HG03571 (cell line): Measurements from ENCODE around the gene TP73.

Experiments
- ATAC-seq: cut with Tn5 transposase; IDR thresholded peaks from one replicate; pipeline ENCODE4 v1.9.1; 2021; ENCODE audit not compliant: unreplicated experiment

Gene TP73

GRCh38 chr1:3703786-3704371 is 51.6 kb downstream of the TP73 start:
- ATAC-seq: no peak

DNA sequence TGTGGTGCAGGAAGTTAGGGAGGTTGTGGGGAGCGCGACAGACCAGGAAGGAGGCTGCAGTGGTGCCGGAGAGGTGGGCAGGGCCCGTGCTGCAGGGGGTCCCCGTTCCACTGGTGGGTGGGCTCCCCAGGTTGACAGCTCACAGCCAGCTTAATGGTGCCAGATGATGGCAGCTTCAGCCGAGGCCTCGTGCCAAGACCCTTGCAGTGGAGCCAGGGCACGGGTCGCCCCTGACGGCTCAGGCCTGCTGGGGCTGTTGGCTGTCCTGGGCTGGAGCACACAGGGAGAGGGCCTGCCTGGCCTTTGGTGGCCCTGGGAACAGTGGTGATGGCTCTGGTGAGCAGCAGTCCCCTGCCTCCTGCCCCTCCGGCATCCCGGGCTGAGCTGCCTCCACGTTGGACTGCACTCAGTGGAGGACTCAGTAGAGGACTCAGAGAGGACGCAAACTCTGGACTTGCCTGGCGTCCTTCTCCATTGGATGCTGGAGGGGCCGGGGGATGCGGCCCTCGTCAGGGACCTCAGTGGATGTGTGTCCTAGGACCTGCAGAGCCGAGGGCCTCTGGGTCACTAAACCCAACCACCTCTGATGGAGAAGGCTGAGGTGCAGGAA is 53.1 kb downstream of the TP73 start:
- no peak for ATAC-seq

- no peak for ATAC-seq
Observed at GRCh38 chr1:3706651-3707297, 54.5 kb downstream of the TP73 start.

DNA sequence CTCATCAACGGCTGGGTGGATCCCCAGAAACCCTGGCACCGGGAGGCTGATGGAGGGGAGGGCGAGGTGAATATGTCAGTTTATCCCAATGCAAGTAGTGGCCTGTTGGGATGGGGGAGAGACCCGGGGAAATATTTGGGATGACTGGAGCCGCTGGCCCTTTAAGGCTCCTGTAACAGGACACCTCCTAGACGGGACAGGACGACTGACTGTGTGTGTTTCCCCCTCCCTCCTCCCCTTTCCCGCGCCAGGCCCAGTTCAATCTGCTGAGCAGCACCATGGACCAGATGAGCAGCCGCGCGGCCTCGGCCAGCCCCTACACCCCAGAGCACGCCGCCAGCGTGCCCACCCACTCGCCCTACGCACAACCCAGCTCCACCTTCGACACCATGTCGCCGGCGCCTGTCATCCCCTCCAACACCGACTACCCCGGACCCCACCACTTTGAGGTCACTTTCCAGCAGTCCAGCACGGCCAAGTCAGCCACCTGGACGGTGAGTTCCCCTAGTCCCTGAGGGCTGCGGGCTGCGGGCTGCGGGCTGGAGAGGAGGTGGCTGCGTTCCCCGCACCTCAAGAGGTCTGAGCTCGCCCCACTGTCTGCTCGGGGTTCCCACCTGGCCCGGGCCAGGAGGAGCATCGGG is 55.1 kb downstream of the TP73 start:
- ATAC-seq: no peak

- ATAC-seq: no peak
Observed at GRCh38 chr1:3707939-3708328, 55.6 kb downstream of the TP73 start.

DNA sequence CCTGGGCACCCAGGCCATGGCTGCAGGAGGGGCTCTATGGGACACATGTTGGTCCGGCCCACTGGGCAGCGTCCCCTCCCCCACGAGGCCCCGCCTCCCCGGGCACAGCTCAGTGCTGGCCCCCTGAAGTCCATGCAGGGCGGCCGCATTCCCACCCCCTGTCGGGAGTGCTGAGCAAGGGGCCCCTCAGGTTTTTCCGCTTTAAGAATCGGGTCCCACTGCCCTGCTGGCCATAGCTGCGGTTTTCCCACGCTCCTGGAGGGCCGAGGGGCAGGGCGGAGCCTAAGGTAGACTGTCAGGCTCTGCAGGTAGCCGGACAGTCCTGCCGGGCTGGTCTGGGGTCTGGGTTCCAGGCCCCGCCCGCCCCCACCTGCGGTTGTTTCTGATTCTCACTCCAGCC is 56.5 kb downstream of the TP73 start:
- no peak for ATAC-seq

DNA sequence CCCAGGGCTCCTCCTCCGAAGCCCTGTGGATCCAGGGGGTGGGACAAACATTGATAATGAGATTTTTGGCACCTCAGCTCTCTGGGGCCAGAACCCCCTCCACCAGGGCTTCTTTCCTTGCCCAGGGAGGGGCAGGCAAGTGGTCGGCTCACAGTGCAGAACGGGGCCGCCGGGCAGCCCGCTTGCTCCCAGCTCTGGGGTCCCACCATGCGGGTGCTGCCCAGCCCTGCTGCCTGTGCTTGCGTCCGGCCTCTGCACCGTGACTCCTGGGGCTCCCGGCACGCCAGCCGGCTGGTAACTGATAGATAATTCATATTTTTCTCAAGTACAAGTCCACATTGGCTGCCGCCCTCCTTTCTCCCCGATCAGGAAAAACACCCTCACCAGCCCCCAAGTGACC is 57.9 kb downstream of the TP73 start:
- ATAC-seq: no peak

DNA sequence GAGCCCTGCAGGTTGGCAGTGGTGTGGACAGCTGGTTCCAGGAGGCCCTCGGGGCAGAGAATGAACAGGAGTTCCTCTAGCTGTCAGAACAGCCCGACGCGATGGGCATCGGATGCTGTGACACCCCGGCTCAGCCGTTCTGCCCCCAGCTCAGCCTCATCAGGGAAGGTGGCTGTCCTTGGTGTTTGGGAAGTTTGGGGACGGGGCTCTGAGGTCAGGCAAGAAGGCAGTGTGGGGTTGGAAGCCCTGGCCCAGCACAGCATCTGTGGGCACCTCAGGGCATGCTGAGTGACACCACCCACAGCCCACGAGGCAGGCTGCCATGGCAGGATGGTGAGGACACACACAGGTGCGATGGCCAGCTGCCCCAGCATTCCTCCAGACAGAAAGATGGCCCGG is 59.1 kb downstream of the TP73 start:
- ATAC-seq: no peak

DNA sequence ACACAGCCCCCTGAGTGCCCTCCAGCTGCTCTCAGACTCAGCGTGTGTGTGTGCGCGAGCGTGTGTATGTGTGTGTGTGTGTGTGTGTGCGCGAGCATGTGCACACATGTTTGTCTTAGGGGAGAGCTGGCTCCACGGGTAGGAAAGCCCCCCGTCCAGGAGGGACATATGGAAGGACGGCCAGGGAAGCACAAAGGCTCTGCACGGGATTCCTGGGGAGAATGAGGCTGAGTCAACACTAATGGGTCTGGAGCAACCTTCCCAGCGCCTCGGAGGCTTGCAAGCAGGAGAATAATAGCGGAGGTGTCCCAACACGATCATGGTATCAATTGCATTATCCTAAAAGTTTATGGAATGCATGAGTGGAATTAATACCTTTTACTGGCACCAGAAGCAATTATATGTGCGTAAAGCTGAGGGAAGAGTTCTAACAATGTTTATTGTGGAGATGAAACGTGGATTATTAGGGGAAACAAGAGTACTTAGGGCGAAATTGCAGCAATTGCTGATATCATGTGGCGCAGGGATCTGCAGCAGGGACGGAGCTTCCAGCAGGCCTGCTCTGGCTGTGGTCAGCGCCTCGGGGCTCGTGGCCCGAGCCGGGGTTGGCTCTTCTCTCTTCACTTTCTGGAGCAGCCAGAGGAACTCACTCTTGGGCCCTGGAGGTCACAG is 59.6 kb downstream of the TP73 start:
- ATAC-seq: no peak

DNA sequence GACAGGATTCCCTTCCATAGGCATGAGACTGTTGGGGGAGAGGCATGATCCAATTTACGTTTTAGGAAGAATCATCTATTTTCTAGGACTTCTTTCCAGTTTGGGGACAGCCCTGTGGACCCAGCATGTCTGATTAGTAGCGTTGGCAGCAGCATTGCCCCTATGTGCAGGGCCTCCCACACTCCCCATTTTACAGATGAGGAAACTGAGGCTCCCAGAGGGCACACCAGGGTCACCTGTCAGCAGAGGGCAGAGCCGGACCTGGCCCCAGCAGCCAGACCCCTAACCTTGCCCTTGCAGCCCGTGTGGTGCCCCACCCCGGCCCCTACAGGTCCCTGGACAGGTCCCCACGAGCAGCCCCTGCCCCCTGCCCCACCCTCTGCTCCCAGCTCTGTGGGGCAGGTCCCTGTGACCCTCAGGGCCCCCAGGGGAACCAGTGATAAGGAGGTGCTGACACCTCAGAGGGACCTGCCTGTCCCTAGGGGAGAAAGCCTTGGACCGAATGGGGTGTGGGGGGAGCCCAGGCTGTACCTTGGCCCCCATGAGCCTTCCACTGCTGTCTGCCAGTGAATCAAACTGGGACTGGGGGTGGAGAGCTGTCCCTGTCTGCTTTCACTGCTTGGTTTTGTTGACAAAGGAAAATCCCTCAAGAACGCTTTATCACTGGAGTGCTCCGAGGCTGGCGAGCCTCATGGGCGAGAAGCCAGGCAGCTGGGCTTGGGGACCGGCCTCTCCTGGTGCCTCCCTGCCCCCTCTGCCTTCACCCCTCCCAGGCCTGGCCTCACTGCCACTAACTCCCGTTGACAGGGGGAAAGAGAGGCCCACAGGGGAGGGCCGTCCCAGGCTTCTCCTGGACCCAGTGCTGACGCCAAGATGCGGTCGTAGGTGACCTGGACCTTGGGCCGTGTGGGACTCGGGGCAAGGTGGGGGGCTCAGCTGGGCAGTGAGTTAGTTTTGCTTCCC is 60.5 kb downstream of the TP73 start:
- no peak for ATAC-seq

DNA sequence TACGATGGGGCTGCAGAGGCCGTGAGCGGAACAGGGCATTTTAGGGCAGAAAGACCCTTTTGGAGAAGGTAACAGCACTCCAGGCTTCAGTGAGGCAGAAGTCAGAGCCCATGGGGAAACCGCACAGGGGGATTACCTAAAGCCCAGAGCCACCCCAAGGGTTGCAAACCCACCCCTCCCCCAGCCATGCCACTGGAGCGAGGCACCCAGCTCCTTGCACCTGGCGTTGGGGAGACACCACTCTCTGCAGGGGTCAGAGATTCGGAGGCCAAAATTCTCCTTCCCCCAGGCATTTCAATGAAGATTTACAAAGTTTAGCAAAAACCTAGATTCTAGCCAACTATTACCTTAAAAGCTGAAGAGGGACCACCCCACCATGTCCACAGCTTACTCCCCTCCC is 61.5 kb downstream of the TP73 start:
- no peak for ATAC-seq

- no peak for ATAC-seq
Observed at GRCh38 chr1:3714284-3714741, 62.0 kb downstream of the TP73 start.

- no peak for ATAC-seq
Observed at GRCh38 chr1:3714814-3715213, 62.5 kb downstream of the TP73 start.

GRCh38 chr1:3716351-3716750 is 64.0 kb downstream of the TP73 start:
- no peak for ATAC-seq

DNA sequence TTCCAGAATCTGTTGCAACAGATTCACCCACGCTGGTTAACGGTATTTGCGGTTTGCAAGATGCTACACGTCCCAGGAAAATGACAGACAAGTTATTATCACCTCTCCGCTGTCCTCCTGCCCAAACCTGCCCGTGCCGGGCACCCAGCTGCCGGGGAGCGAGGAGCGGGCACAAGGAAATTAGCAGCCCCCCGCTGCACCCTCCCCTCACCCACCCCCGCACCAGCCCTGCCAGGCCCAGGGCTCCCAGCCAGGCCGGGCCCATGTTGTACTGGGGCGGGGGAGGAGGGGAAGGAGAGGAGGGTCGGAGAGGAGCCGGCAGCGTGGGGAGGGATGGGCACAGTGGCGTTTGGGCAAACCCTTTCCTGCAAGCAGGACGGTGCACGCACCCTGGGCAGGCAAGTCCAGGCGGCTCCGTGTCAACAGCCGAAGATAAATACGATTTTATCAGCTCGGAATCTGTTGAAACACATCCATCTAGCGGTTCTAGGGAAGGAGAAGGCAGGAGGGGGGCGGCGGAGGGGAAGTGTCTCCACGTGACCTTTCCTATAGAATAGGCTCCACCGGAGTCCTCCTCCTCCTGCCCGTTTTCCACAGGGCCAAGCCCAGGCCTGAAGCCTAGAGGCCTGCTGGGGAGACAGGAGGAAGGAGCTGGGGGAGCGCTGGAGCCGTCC is 64.9 kb downstream of the TP73 start:
- no peak for ATAC-seq

GRCh38 chr1:3717715-3718601 is 65.6 kb downstream of the TP73 start:
- ATAC-seq: no peak

DNA sequence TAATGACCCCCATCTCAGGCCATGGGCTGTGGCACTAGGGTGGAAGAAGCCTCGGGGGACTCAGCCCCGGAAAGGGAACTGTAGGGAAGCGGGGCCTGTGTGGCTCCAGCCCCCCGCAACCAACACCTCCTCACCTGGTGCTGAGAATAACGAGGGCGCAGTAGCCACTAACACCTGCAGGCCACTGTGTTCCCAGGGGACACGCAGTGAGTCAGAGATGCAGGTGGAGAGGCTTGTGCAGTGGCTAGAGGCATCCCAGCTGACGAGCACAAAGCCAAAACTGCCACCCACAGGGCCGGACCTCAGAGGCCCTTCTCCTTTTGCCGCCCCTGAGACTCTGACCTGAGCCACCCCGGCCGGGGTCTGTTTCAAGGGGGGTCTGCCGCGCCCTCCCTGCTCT is 66.4 kb downstream of the TP73 start:
- no peak for ATAC-seq

- no peak for ATAC-seq
Observed at GRCh38 chr1:3721955-3722465, 69.7 kb downstream of the TP73 start.

DNA sequence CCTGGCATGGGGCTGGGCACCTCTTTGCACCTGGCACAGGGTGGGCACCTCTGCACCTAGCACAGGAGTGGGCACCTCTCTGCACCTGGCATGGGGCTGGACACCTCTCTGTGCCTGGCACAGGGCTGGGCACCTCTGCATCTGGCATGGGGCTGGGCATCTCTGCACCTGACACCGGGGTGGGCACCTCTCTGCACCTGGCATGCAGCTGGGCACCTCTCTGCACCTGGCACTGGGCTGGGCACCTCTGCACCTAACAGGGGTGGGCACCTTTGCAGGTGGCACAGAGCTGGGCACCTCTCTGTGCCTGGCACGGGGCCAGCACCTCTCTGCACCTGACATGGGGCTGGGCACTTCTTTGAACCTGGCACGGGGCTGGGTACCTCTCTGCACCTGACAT is 70.5 kb downstream of the TP73 start:
- no peak for ATAC-seq
